HepG2 (cell line): ENCODE measurements around the gene IL2RG. TPM values are rescaled to one million over a fixed set of nuclear protein-coding genes. Genes with fewer than 3 reads are reported as not detected.

ENCODE experiments used
- AKAP8 ChIP-seq: sonication (generic); formaldehyde crosslinking; IDR thresholded peaks from 2 replicates; pipeline ENCODE4 v1.5.1; 2020; ENCODE audit warnings: mild to moderate bottlenecking, missing genetic modification reagents
- KMT2B ChIP-seq: IDR thresholded peaks from 2 replicates; pipeline ENCODE4 v1.6.1; 2016; ENCODE audit warnings: missing genetic modification reagents, missing compliant biosample characterization
- MAFK ChIP-seq, 2 experiments: IDR thresholded peaks in 1 of 2; conservative IDR thresholded peaks in 1 of 2; 2 replicates each; pipeline ENCODE4 v1.6.1; 2011; ENCODE audit warnings: improper control_type of control experiment in 2 of 2, low read length in 2 of 2
- MXD4 ChIP-seq: IDR thresholded peaks from 2 replicates; pipeline ENCODE4 v1.6.1; 2016; ENCODE audit warnings: mild to moderate bottlenecking, missing biosample characterization, missing genetic modification reagents
- PRPF4 ChIP-seq: fragments of 200-400 bp; formaldehyde crosslinking; IDR thresholded peaks from 2 replicates; pipeline ENCODE4 v1.6.1; 2016; ENCODE audit warnings: low read length, low read depth; ENCODE audit not compliant: poor library complexity, severe bottlenecking
- SAFB2 ChIP-seq: sonication (generic); formaldehyde crosslinking; IDR thresholded peaks from 2 replicates; pipeline ENCODE4 v1.5.1; 2020; ENCODE audit warnings: missing genetic modification reagents, low read depth, mild to moderate bottlenecking, borderline replicate concordance
- YEATS2 ChIP-seq: sonication (generic); formaldehyde crosslinking; IDR thresholded peaks from 2 replicates; pipeline ENCODE4 v1.4.0; 2020; ENCODE audit warnings: missing genetic modification reagents, borderline replicate concordance
- YEATS4 ChIP-seq: sonication (generic); formaldehyde crosslinking; IDR thresholded peaks from 2 replicates; pipeline ENCODE4 v1.4.0; 2020; ENCODE audit warnings: missing genetic modification reagents, borderline replicate concordance
- ZBTB43 ChIP-seq: sonication (generic); formaldehyde crosslinking; conservative IDR thresholded peaks from 2 replicates; pipeline ENCODE4 v1.4.0; 2020; ENCODE audit warnings: missing genetic modification reagents
- ZFY ChIP-seq: sonication (generic); formaldehyde crosslinking; IDR thresholded peaks from 2 replicates; pipeline ENCODE4 v1.4.0; 2020; ENCODE audit warnings: missing genetic modification reagents
- ZNF607 ChIP-seq: sonication (generic); formaldehyde crosslinking; IDR thresholded peaks from 2 replicates; pipeline ENCODE4 v1.5.1; 2020; ENCODE audit warnings: missing genetic modification reagents, mild to moderate bottlenecking, borderline replicate concordance
- ZNF776 ChIP-seq: sonication (generic); formaldehyde crosslinking; IDR thresholded peaks from 2 replicates; pipeline ENCODE4 v1.4.0; 2020; ENCODE audit warnings: mild to moderate bottlenecking, missing genetic modification reagents
- polyA plus RNA-seq, 8 experiments: library from polyadenylated mRNA; depleted of rRNA in 3 of 8; stranded (reverse) in 7 of 8; unstranded in 1 of 8; fragments of >200 nt; fragmentation: Illumina TruSeq in 4 of 8; extraction: Trizol in 4 of 8; gene quantifications; 2 replicates each; pipeline versions ENCODE4 v1.2.1 to v1.2.3, GENCODE V29; 2011 to 2016; ENCODE audit warnings: low read depth in 4 of 8, missing spikeins in 1 of 8, mixed read lengths in 1 of 8; ENCODE audit not compliant: insufficient read depth in 1 of 8
- total RNA-seq, 5 experiments: library from RNA; depleted of rRNA; stranded (reverse); fragments of >200 nt; fragmentation: Illumina TruSeq; extraction: Trizol; gene quantifications; 2 replicates each; pipeline ENCODE4 v1.2.3, GENCODE V29; 2016; ENCODE audit warnings: low read depth in 1 of 5
- TF ChIP-seq, protein P1 (sequence below): IDR thresholded peaks from 2 replicates; pipeline ENCODE4 v1.6.1; 2016
- TF ChIP-seq, protein P2 (sequence below), 2 experiments: fragments of 450-650 bp in 1 of 2; sonication (generic) in 1 of 2; formaldehyde crosslinking in 1 of 2; IDR thresholded peaks; 2 replicates each; pipeline versions ENCODE4 v1.6.1 to v1.8.0; 2016 to 2022; ENCODE audit warnings: antibody characterized with exemption in 1 of 2, mild to moderate bottlenecking in 1 of 2, missing genetic modification reagents in 1 of 2
- TF ChIP-seq, protein P3 (sequence below): sonication (generic); formaldehyde crosslinking; IDR thresholded peaks from 2 replicates; pipeline ENCODE4 v1.5.1; 2020; ENCODE audit warnings: missing genetic modification reagents, mild to moderate bottlenecking, borderline replicate concordance

Gene IL2RG
- total and polyA plus RNA-seq, 2 of the 13 experiments (the other 11 are each of a cell fraction or from before 2014, with no cell fraction given): 0.98 TPM; not detected in 1

- TF ChIP-seq ZFY (CRISPR knock-in tag) (peak; percentile 25; the same call in 1 of the 2 replicates), ZNF776 (CRISPR knock-in tag) (no peak), YEATS4 (CRISPR knock-in tag) (no peak), SAFB2 (CRISPR knock-in tag) (no peak), AKAP8 (CRISPR knock-in tag) (no peak), MAFK (conservative IDR thresholded peaks at IDR 0.05 in 1 of 2, IDR thresholded peaks at IDR 0.05 in 1 of 2; ENCODE audit: low read length in 2 of 2) (no peak), ZNF607 (CRISPR knock-in tag) (no peak), MXD4 (CRISPR knock-in tag) (no peak), PRPF4 (no peak), KMT2B (0 out of 2 replicates have a peak, but pooled peaks have one; percentile 39), YEATS2 (CRISPR knock-in tag) (peak; percentile 35; the same call in 1 of the 2 replicates), ZBTB43 (no peak)
- TF ChIP-seq, protein P1, sequence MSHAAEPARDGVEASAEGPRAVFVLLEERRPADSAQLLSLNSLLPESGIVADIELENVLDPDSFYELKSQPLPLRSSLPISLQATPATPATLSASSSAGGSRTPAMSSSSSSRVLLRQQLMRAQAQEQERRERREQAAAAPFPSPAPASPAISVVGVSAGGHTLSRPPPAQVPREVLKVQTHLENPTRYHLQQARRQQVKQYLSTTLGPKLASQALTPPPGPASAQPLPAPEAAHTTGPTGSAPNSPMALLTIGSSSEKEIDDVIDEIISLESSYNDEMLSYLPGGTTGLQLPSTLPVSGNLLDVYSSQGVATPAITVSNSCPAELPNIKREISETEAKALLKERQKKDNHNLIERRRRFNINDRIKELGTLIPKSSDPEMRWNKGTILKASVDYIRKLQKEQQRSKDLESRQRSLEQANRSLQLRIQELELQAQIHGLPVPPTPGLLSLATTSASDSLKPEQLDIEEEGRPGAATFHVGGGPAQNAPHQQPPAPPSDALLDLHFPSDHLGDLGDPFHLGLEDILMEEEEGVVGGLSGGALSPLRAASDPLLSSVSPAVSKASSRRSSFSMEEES (CRISPR knock-in tag): no peak
- TF ChIP-seq, protein P2, sequence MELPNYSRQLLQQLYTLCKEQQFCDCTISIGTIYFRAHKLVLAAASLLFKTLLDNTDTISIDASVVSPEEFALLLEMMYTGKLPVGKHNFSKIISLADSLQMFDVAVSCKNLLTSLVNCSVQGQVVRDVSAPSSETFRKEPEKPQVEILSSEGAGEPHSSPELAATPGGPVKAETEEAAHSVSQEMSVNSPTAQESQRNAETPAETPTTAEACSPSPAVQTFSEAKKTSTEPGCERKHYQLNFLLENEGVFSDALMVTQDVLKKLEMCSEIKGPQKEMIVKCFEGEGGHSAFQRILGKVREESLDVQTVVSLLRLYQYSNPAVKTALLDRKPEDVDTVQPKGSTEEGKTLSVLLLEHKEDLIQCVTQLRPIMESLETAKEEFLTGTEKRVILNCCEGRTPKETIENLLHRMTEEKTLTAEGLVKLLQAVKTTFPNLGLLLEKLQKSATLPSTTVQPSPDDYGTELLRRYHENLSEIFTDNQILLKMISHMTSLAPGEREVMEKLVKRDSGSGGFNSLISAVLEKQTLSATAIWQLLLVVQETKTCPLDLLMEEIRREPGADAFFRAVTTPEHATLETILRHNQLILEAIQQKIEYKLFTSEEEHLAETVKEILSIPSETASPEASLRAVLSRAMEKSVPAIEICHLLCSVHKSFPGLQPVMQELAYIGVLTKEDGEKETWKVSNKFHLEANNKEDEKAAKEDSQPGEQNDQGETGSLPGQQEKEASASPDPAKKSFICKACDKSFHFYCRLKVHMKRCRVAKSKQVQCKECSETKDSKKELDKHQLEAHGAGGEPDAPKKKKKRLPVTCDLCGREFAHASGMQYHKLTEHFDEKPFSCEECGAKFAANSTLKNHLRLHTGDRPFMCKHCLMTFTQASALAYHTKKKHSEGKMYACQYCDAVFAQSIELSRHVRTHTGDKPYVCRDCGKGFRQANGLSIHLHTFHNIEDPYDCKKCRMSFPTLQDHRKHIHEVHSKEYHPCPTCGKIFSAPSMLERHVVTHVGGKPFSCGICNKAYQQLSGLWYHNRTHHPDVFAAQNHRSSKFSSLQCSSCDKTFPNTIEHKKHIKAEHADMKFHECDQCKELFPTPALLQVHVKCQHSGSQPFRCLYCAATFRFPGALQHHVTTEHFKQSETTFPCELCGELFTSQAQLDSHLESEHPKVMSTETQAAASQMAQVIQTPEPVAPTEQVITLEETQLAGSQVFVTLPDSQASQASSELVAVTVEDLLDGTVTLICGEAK (IDR thresholded peaks at IDR 0.05): no peak
- TF ChIP-seq, protein P2 (CRISPR knock-in tag; IDR thresholded peaks at IDR 0.05): no peak
- TF ChIP-seq, protein P3, sequence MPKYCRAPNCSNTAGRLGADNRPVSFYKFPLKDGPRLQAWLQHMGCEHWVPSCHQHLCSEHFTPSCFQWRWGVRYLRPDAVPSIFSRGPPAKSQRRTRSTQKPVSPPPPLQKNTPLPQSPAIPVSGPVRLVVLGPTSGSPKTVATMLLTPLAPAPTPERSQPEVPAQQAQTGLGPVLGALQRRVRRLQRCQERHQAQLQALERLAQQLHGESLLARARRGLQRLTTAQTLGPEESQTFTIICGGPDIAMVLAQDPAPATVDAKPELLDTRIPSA (CRISPR knock-in tag): no peak
These were observed 6.9 kb upstream of the IL2RG start, which contains the start of gene MED12 (continued) for GRCh38 chrX:71118032-71118984.
